HS-27A (cell line): ENCODE results near the gene GTF2I.
"Not testable (repeated sequence)": the region's sequence is repeated elsewhere in the genome, so short reads cannot be mapped to it uniquely, and the experiment has no call there.

ENCODE experiments used
- DNase-seq: peaks from one replicate; pipeline ENCODE4 v3.0.0-alpha.2; 2012; ENCODE audit warnings: low read depth, missing footprints

The GTF2I gene

GRCh38 chr7:74656837-74657691 lies 454 bp upstream of the GTF2I start:
- DNase-seq = peak; percentile 87

GRCh38 chr7:74658178-74659004 lies 873 bp downstream of the GTF2I start:
- no peak for DNase-seq

GRCh38 chr7:74660202-74660601 lies 2.7 kb downstream of the GTF2I start:
- not testable (repeated sequence) for DNase-seq

GRCh38 chr7:74661836-74662794 lies 4.6 kb downstream of the GTF2I start:
- DNase-seq = not testable (repeated sequence)

GRCh38 chr7:74665296-74665938 lies 7.9 kb downstream of the GTF2I start:
- no peak for DNase-seq

GRCh38 chr7:74667013-74667412 lies 9.5 kb downstream of the GTF2I start:
- DNase-seq = not testable (repeated sequence)

- not testable (repeated sequence) for DNase-seq
Measured at GRCh38 chr7:74667520-74667919, 10.0 kb downstream of the GTF2I start.

- no peak for DNase-seq
Measured at GRCh38 chr7:74671602-74672001, 14.1 kb downstream of the GTF2I start.

GRCh38 chr7:74672343-74672915 lies 14.9 kb downstream of the GTF2I start:
- DNase-seq = no peak

- no peak for DNase-seq
Measured at GRCh38 chr7:74674166-74674565, 16.6 kb downstream of the GTF2I start.

- DNase-seq = no peak
Measured at GRCh38 chr7:74682829-74683228, 25.3 kb downstream of the GTF2I start.

- no peak for DNase-seq
Measured at GRCh38 chr7:74683799-74684198, 26.3 kb downstream of the GTF2I start.

- DNase-seq = no peak
Measured at GRCh38 chr7:74684473-74684872, 27.0 kb downstream of the GTF2I start.

- no peak for DNase-seq
Measured at GRCh38 chr7:74684921-74685320, 27.4 kb downstream of the GTF2I start.

- no peak for DNase-seq
Measured at GRCh38 chr7:74690474-74690873, 33.0 kb downstream of the GTF2I start.

- not testable (repeated sequence) for DNase-seq
Measured at GRCh38 chr7:74704419-74704818, 46.9 kb downstream of the GTF2I start.

- no peak for DNase-seq
Measured at GRCh38 chr7:74707238-74707637, 49.7 kb downstream of the GTF2I start.

- DNase-seq = no peak
Measured at GRCh38 chr7:74708569-74709275, 51.2 kb downstream of the GTF2I start.

- DNase-seq = no peak
Measured at GRCh38 chr7:74709880-74710671, 52.6 kb downstream of the GTF2I start.
